Lower leg skin (tissue), 3 donors: Measurements from ENCODE around the gene STAC3.

Source experiments
- POLR2A ChIP-seq, 2 donors: fragments of 450-650 bp; IDR thresholded peaks; one replicate each; pipeline ENCODE4 v1.6.1; 2016 to 2017; ENCODE audit warnings: antibody characterized with exemption in 2 of 2, mild to moderate bottlenecking in 1 of 2, moderate library complexity in 1 of 2
- TF ChIP-seq, protein P1 (sequence below), 3 donors: fragments of 450-650 bp; IDR thresholded peaks; one replicate each; pipeline ENCODE4 v1.5.1; 2016; ENCODE audit warnings: antibody characterized with exemption in 3 of 3, mild to moderate bottlenecking in 3 of 3, moderate library complexity in 2 of 3

DNA sequence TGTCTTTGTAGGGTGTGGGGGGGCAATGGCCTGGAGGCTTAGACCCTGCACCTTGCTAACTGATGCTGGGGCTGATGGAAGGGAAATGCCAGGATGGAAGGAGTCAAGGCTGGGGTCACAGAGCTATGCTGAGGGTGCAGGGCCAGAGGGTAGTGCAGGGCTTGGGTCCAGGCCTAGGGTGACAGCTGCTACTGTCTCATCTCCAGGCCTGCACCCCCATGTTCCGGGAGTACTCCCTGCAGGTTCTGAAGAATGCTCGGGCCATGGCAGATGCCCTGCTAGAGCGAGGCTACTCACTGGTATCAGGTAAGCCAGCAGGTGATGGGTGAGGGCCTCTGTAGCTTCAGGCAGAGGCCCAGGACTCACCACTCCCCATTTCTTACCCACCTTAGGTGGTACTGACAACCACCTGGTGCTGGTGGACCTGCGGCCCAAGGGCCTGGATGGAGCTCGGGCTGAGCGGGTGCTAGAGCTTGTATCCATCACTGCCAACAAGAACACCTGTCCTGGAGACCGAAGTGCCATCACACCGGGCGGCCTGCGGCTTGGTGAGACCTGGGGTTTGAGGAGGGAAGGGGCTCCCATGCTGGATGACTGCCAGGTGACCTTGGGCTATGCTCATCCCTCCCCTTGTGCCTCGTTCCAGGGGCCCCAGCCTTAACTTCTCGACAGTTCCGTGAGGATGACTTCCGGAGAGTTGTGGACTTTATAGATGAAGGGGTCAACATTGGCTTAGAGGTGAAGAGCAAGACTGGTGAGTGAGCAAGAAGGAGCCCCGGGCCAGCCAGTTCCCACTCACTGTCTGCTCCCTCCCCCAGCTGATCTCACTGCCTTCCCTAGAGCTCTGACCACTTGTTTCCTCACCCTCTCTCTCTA lies 17.4 kb downstream of the STAC3 start:
- TF ChIP-seq, protein P1, sequence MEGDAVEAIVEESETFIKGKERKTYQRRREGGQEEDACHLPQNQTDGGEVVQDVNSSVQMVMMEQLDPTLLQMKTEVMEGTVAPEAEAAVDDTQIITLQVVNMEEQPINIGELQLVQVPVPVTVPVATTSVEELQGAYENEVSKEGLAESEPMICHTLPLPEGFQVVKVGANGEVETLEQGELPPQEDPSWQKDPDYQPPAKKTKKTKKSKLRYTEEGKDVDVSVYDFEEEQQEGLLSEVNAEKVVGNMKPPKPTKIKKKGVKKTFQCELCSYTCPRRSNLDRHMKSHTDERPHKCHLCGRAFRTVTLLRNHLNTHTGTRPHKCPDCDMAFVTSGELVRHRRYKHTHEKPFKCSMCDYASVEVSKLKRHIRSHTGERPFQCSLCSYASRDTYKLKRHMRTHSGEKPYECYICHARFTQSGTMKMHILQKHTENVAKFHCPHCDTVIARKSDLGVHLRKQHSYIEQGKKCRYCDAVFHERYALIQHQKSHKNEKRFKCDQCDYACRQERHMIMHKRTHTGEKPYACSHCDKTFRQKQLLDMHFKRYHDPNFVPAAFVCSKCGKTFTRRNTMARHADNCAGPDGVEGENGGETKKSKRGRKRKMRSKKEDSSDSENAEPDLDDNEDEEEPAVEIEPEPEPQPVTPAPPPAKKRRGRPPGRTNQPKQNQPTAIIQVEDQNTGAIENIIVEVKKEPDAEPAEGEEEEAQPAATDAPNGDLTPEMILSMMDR (IDR thresholded peaks at IDR 0.05): no peak
- TF ChIP-seq POLR2A (IDR thresholded peaks at IDR 0.05): no peak
